HAP-1 (cell line): Measurements from ENCODE around the gene DDX39B.

Source experiments
- DNase-seq, 2 experiments: peaks; one replicate each; pipeline ENCODE4 v3.0.0-alpha.2; 2016 to 2020; ENCODE audit warnings: low spot score in 2 of 2
- H3K27me3 ChIP-seq: fragments of 250-450 bp; sonication (Bioruptor Pico); 2 replicates; pipeline ENCODE4 v1.5.1; 2020; ENCODE audit warnings: low read depth, mild to moderate bottlenecking, moderate library complexity
- H3K36me3 ChIP-seq: fragments of 250-450 bp; sonication (Bioruptor Pico); replicated peaks from 2 replicates; pipeline ENCODE4 v1.5.1; 2020; ENCODE audit warnings: mild to moderate bottlenecking
- H3K4me1 ChIP-seq: fragments of 250-450 bp; sonication (Bioruptor Pico); 2 replicates; pipeline ENCODE4 v1.5.1; 2020; ENCODE audit warnings: mild to moderate bottlenecking
- H3K4me3 ChIP-seq: fragments of 250-450 bp; sonication (Bioruptor Pico); 2 replicates; pipeline ENCODE4 v1.5.1; 2020; ENCODE audit warnings: mild to moderate bottlenecking, moderate library complexity
- H3K9me3 ChIP-seq: fragments of 250-450 bp; sonication (Bioruptor Pico); 2 replicates; pipeline ENCODE4 v1.5.1; 2020; ENCODE audit warnings: mild to moderate bottlenecking, moderate library complexity
- in situ Hi-C: fragments of 300-500 bp; cut with MboI; formaldehyde crosslinking; loops from 3 replicates; pipeline ENCODE4 v1.14.3; 2020; ENCODE audit warnings: low sequenced_read_pairs, inconsistent platforms, mixed read lengths

Gene DDX39B

DNA sequence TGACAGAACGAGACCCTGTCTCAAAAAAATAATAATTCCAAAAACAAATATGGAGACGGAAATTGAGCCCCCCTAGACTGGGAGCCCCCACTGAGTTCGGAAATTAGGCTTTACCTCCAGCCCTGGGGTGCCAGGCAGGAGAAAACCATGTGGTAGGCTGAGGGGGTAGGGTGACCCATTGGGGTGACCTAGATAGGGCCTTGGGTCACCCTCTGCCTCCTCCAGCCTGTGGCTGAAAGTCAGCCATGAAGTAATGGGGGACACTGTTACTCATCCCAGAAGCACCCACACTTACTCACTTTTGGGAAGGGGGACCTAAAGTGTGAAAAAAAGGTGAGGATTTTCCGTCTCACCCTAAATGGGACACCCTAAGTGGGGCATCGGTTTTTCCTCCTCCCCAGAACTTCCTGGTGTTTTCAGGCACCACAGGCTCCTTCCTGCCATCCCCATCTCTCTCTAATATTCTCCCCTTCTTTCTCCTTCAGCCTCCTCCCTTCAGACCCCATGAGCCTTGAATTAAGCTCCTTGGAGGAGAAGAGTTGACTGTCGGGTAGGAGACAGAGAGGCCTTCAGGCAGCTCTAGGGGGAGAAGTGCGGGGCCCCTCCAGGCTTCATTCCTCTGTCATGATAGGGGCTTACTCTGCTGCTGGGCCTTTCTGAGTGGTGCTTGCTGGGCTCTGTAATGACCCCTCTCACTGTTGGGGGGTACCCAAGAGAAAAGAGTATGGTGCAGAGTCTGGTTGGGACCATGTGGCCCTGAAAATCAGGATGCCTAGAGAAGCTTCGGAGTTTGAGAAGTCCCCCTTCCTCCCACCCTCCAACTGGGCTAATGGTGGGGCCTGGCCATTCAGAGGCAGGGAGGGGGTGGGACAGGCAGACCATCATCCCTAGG lies 38.0 kb upstream of the DDX39B start:
- Histone ChIP-seq H3K27me3 (0 out of 2 replicates have a peak, but pooled peaks cover 3% of the 10 kb centered on the region), H3K4me1 (peaks cover 9% of the 10 kb centered on the region), H3K4me3 (no peak overlapping the region; the same call in 1 of the 2 replicates), H3K9me3 (no peaks in the 10 kb centered on the region), H3K36me3 (no peaks in the 10 kb centered on the region)
- in situ Hi-C loops: no loop called here
- DNase-seq: no peak

DNA sequence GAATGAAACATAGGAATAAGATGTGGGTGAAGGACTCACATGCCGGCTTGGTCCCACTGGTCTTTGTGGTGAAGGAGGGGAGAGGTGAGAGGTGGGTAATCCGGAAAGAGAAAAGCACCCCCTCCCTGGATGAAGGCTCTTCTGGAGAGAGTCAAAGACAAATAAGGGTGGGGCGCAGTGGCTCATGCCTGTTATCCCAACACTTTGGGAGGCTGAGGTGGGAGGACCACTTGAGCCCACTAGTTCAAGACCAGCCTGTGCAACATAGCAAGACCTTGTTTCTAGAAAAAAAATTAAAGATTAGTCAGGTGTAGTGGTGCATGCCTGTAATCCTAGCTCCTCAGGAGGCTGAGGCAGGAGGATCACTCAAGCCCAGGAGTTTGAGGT lies 37.3 kb upstream of the DDX39B start:
- Histone ChIP-seq H3K4me3 (no peak overlapping the region), H3K4me1 (peaks cover 9% of the 10 kb centered on the region), H3K36me3 (no peaks in the 10 kb centered on the region), H3K9me3 (no peaks in the 10 kb centered on the region), H3K27me3 (0 out of 2 replicates have a peak, but pooled peaks cover 3% of the 10 kb centered on the region)
- in situ Hi-C loops: no loop called here
- DNase-seq: no peak

DNA sequence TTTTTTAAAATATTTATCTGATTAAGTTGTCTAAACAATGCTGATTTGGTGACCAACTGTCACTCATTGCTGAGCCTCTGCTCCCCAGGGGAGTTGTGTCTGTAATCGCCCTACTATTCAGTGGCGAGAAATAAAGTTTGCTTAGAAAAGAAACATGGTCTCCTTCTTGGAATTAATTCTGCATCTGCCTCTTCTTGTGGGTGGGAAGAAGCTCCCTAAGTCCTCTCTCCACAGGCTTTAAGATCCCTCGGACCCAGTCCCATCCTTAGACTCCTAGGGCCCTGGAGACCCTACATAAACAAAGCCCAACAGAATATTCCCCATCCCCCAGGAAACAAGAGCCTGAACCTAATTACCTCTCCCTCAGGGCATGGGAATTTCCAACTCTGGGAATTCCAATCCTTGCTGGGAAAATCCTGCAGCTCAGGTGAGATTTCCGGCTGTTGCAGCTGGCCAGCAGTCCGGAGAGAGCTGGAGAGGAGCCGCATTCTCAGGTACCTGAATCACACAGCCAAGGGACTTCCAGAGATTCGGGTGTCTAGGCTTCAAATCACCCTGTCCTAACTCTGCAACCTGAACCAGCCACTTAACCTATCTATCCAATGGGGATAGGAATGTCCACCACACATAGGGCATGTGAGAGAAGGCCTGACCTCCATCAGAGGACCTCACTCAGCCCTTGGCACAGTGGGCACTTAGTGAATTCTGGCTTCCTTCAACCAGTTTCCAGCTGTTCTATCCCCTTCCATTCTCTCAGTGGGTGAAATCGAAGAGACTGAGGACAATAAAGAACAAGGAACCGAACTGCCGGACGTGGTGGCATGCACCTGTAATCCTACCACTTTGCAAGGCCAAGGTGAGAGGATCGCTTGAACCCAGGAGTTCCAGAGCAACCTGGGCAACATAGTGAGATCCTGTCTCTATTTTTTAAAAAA lies 36.6 kb upstream of the DDX39B start:
- no peak for DNase-seq
- in situ Hi-C loops: no loop called here
- H3K4me3 ChIP-seq: no peak overlapping the region
- no peaks in the 10 kb centered on the region for H3K36me3 ChIP-seq
- H3K9me3 ChIP-seq: no peaks in the 10 kb centered on the region
- peaks cover 9% of the 10 kb centered on the region for H3K4me1 ChIP-seq
- H3K27me3 ChIP-seq: 0 out of 2 replicates have a peak, but pooled peaks cover 3% of the 10 kb centered on the region

DNA sequence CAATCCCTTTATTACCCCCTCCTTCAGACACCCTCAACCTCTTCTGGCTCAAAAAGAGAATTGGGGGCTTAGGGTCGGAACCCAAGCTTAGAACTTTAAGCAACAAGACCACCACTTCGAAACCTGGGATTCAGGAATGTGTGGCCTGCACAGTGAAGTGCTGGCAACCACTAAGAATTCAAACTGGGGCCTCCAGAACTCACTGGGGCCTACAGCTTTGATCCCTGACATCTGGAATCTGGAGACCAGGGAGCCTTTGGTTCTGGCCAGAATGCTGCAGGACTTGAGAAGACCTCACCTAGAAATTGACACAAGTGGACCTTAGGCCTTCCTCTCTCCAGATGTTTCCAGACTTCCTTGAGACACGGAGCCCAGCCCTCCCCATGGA lies 35.8 kb upstream of the DDX39B start:
- no peaks in the 10 kb centered on the region for H3K9me3 ChIP-seq
- in situ Hi-C loops: no loop called here
- no peaks in the 10 kb centered on the region for H3K36me3 ChIP-seq
- H3K4me3 ChIP-seq: no peak overlapping the region
- 0 out of 2 replicates have a peak, but pooled peaks cover 3% of the 10 kb centered on the region for H3K27me3 ChIP-seq
- no peak for DNase-seq
- H3K4me1 ChIP-seq: peaks cover 9% of the 10 kb centered on the region

DNA sequence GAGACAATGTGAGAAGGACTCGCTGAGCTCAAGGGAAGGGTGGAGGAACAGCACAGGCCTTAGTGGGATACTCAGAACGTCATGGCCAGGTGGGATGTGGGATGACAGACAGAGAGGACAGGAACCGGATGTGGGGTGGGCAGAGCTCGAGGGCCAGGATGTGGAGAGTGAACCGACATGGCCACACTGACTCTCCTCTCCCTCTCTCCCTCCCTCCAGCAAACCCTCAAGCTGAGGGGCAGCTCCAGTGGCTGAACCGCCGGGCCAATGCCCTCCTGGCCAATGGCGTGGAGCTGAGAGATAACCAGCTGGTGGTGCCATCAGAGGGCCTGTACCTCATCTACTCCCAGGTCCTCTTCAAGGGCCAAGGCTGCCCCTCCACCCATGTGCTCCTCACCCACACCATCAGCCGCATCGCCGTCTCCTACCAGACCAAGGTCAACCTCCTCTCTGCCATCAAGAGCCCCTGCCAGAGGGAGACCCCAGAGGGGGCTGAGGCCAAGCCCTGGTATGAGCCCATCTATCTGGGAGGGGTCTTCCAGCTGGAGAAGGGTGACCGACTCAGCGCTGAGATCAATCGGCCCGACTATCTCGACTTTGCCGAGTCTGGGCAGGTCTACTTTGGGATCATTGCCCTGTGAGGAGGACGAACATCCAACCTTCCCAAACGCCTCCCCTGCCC lies 35.2 kb upstream of the DDX39B start:
- H3K36me3 ChIP-seq: no peaks in the 10 kb centered on the region
- peaks cover 9% of the 10 kb centered on the region for H3K4me1 ChIP-seq
- no peak for DNase-seq
- in situ Hi-C loops: no loop called here
- H3K27me3 ChIP-seq: 0 out of 2 replicates have a peak, but pooled peaks cover 3% of the 10 kb centered on the region
- no peak overlapping the region for H3K4me3 ChIP-seq
- H3K9me3 ChIP-seq: no peaks in the 10 kb centered on the region

DNA sequence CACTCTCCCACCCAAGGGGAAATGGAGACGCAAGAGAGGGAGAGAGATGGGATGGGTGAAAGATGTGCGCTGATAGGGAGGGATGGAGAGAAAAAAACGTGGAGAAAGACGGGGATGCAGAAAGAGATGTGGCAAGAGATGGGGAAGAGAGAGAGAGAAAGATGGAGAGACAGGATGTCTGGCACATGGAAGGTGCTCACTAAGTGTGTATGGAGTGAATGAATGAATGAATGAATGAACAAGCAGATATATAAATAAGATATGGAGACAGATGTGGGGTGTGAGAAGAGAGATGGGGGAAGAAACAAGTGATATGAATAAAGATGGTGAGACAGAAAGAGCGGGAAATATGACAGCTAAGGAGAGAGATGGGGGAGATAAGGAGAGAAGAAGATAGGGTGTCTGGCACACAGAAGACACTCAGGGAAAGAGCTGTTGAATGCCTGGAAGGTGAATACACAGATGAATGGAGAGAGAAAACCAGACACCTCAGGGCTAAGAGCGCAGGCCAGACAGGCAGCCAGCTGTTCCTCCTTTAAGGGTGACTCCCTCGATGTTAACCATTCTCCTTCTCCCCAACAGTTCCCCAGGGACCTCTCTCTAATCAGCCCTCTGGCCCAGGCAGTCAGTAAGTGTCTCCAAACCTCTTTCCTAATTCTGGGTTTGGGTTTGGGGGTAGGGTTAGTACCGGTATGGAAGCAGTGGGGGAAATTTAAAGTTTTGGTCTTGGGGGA lies 34.3 kb upstream of the DDX39B start:
- Histone ChIP-seq H3K9me3 (no peaks in the 10 kb centered on the region), H3K27me3 (0 out of 2 replicates have a peak, but pooled peaks cover 3% of the 10 kb centered on the region), H3K36me3 (no peaks in the 10 kb centered on the region), H3K4me3 (no peak overlapping the region), H3K4me1 (peaks cover under 1% of the 10 kb centered on the region; the same call in 1 of the 2 replicates)
- in situ Hi-C loops: no loop called here
- DNase-seq: no peak

DNA sequence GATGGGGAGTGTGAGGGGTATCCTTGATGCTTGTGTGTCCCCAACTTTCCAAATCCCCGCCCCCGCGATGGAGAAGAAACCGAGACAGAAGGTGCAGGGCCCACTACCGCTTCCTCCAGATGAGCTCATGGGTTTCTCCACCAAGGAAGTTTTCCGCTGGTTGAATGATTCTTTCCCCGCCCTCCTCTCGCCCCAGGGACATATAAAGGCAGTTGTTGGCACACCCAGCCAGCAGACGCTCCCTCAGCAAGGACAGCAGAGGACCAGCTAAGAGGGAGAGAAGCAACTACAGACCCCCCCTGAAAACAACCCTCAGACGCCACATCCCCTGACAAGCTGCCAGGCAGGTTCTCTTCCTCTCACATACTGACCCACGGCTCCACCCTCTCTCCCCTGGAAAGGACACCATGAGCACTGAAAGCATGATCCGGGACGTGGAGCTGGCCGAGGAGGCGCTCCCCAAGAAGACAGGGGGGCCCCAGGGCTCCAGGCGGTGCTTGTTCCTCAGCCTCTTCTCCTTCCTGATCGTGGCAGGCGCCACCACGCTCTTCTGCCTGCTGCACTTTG lies 33.6 kb upstream of the DDX39B start, which contains the start of gene TNF:
Gene TNF (plus strand): TSS at position 231 of the 567 bp plus-strand sequence. CDS start 177 bp downstream, at position 408.
- in situ Hi-C loops: no loop called here
- no peaks in the 10 kb centered on the region for H3K36me3 ChIP-seq
- no peak within 1 kb of the TSS for H3K4me3 ChIP-seq
- no peaks in the 10 kb centered on the region for H3K4me1 ChIP-seq
- 0 out of 2 replicates have a peak, but pooled peaks cover 3% of the 10 kb centered on the region for H3K27me3 ChIP-seq
- DNase-seq: no peak
- H3K9me3 ChIP-seq: no peaks in the 10 kb centered on the region

DNA sequence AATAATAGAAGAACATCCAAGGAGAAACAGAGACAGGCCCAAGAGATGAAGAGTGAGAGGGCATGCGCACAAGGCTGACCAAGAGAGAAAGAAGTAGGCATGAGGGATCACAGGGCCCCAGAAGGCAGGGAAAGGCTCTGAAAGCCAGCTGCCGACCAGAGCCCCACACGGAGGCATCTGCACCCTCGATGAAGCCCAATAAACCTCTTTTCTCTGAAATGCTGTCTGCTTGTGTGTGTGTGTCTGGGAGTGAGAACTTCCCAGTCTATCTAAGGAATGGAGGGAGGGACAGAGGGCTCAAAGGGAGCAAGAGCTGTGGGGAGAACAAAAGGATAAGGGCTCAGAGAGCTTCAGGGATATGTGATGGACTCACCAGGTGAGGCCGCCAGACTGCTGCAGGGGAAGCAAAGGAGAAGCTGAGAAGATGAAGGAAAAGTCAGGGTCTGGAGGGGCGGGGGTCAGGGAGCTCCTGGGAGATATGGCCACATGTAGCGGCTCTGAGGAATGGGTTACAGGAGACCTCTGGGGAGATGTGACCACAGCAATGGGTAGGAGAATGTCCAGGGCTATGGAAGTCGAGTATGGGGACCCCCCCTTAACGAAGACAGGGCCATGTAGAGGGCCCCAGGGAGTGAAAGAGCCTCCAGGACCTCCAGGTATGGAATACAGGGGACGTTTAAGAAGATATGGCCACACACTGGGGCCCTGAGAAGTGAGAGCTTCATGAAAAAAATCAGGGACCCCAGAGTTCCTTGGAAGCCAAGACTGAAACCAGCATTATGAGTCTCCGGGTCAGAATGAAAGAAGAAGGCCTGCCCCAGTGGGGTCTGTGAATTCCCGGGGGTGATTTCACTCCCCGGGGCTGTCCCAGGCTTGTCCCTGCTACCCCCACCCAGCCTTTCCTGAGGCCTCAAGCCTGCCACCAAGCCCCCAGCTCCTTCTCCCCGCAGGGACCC lies 32.6 kb upstream of the DDX39B start:
- H3K27me3 ChIP-seq: 0 out of 2 replicates have a peak, but pooled peaks cover 3% of the 10 kb centered on the region
- no peaks in the 10 kb centered on the region for H3K36me3 ChIP-seq
- in situ Hi-C loops: no loop called here
- no peaks in the 10 kb centered on the region for H3K9me3 ChIP-seq
- DNase-seq: no peak
- no peak overlapping the region for H3K4me3 ChIP-seq
- H3K4me1 ChIP-seq: no peaks in the 10 kb centered on the region

DNA sequence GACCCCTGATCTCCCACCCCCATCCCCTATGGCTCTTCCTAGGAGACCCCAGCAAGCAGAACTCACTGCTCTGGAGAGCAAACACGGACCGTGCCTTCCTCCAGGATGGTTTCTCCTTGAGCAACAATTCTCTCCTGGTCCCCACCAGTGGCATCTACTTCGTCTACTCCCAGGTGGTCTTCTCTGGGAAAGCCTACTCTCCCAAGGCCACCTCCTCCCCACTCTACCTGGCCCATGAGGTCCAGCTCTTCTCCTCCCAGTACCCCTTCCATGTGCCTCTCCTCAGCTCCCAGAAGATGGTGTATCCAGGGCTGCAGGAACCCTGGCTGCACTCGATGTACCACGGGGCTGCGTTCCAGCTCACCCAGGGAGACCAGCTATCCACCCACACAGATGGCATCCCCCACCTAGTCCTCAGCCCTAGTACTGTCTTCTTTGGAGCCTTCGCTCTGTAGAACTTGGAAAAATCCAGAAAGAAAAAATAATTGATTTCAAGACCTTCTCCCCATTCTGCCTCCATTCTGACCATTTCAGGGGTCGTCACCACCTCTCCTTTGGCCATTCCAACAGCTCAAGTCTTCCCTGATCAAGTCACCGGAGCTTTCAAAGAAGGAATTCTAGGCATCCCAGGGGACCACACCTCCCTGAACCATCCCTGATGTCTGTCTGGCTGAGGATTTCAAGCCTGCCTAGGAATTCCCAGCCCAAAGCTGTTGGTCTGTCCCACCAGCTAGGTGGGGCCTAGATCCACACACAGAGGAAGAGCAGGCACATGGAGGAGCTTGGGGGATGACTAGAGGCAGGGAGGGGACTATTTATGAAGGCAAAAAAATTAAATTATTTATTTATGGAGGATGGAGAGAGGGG lies 31.7 kb upstream of the DDX39B start:
- Histone ChIP-seq H3K27me3 (0 out of 2 replicates have a peak, but pooled peaks cover 3% of the 10 kb centered on the region), H3K9me3 (no peaks in the 10 kb centered on the region), H3K4me1 (no peaks in the 10 kb centered on the region), H3K36me3 (no peaks in the 10 kb centered on the region), H3K4me3 (no peak overlapping the region)
- in situ Hi-C loops: no loop called here
- no peak for DNase-seq

DNA sequence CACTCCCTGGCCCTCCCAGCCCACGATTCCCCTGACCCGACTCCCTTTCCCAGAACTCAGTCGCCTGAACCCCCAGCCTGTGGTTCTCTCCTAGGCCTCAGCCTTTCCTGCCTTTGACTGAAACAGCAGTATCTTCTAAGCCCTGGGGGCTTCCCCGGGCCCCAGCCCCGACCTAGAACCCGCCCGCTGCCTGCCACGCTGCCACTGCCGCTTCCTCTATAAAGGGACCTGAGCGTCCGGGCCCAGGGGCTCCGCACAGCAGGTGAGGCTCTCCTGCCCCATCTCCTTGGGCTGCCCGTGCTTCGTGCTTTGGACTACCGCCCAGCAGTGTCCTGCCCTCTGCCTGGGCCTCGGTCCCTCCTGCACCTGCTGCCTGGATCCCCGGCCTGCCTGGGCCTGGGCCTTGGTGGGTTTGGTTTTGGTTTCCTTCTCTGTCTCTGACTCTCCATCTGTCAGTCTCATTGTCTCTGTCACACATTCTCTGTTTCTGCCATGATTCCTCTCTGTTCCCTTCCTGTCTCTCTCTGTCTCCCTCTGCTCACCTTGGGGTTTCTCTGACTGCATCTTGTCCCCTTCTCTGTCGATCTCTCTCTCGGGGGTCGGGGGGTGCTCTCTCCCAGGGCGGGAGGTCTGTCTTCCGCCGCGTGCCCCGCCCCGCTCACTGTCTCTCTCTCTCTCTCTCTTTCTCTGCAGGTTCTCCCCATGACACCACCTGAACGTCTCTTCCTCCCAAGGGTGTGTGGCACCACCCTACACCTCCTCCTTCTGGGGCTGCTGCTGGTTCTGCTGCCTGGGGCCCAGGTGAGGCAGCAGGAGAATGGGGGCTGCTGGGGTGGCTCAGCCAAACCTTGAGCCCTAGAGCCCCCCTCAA lies 30.5 kb upstream of the DDX39B start, which contains the start of gene LTA:
Gene LTA (plus strand): TSS at position 249 of the 871 bp plus-strand sequence. CDS start 454 bp downstream, at position 703.
- no peak within 1 kb of the TSS for H3K4me3 ChIP-seq
- H3K27me3 ChIP-seq: 0 out of 2 replicates have a peak, but pooled peaks cover 3% of the 10 kb centered on the region
- in situ Hi-C loops: no loop called here
- H3K36me3 ChIP-seq: no peaks in the 10 kb centered on the region
- no peaks in the 10 kb centered on the region for H3K4me1 ChIP-seq
- no peaks in the 10 kb centered on the region for H3K9me3 ChIP-seq
- no peak for DNase-seq
